Measurements from ENCODE around the gene CNTN5.

- TF ChIP-seq, protein P1, sequence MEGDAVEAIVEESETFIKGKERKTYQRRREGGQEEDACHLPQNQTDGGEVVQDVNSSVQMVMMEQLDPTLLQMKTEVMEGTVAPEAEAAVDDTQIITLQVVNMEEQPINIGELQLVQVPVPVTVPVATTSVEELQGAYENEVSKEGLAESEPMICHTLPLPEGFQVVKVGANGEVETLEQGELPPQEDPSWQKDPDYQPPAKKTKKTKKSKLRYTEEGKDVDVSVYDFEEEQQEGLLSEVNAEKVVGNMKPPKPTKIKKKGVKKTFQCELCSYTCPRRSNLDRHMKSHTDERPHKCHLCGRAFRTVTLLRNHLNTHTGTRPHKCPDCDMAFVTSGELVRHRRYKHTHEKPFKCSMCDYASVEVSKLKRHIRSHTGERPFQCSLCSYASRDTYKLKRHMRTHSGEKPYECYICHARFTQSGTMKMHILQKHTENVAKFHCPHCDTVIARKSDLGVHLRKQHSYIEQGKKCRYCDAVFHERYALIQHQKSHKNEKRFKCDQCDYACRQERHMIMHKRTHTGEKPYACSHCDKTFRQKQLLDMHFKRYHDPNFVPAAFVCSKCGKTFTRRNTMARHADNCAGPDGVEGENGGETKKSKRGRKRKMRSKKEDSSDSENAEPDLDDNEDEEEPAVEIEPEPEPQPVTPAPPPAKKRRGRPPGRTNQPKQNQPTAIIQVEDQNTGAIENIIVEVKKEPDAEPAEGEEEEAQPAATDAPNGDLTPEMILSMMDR (IDR thresholded peaks at IDR 0.05) = no peak
- TF ChIP-seq EZH2 (IDR thresholded peaks at IDR 0.05; ENCODE audit: borderline replicate concordance, insufficient read depth, low read depth, low read length, poor library complexity, severe bottlenecking) = no peak
Observed at GRCh38 chr11:100340466-100341319, 1319.9 kb downstream of the CNTN5 start.

All from B cell (primary cell).